Spleen (tissue), 11 donors: Measurements from ENCODE around the gene MBOAT7. TPM values are rescaled to one million over a fixed set of nuclear protein-coding genes. Genes with fewer than 3 reads are reported as not detected.
A peak's percentile ranks its signal among the peaks of the same experiment; 100 is the strongest.

ENCODE experiments used
- DNase-seq: peaks from one replicate; pipeline ENCODE4 v3.0.0-alpha.2; 2020
- H3K27ac ChIP-seq, 8 donors: fragments of 200-600 bp; sonication (generic) in 7 of 8; 1 replicate in 4 of 8; 2 replicates in 4 of 8; pipeline versions ENCODE4 v1.5.0 to v1.8.0; 2016 to 2021; ENCODE audit warnings: inconsistent platforms in 4 of 8, mild to moderate bottlenecking in 4 of 8, moderate library complexity in 1 of 8
- H3K27me3 ChIP-seq, 7 donors: fragments of 200-600 bp; sonication (generic) in 6 of 7; replicated peaks in 1 of 7; 1 replicate in 4 of 7; 2 replicates in 3 of 7; pipeline versions ENCODE4 v1.5.0 to v1.8.0; 2016 to 2021; ENCODE audit warnings: inconsistent platforms in 3 of 7, mild to moderate bottlenecking in 1 of 7
- H3K36me3 ChIP-seq, 6 donors: fragments of 200-600 bp; sonication (generic) in 5 of 6; 1 replicate in 4 of 6; 2 replicates in 2 of 6; pipeline versions ENCODE4 v1.5.0 to v1.8.0; 2016 to 2021; ENCODE audit warnings: inconsistent platforms in 2 of 6
- H3K4me1 ChIP-seq, 6 donors: fragments of 200-600 bp; sonication (generic) in 5 of 6; 1 replicate in 3 of 6; 2 replicates in 3 of 6; pipeline versions ENCODE4 v1.5.0 to v1.8.0; 2016 to 2021; ENCODE audit warnings: inconsistent platforms in 3 of 6
- H3K4me3 ChIP-seq, 8 donors: fragments of 200-600 bp; sonication (generic) in 7 of 8; 1 replicate in 4 of 8; 2 replicates in 4 of 8; pipeline versions ENCODE4 v1.5.0 to v1.8.0; 2016 to 2021; ENCODE audit warnings: inconsistent platforms in 4 of 8, mild to moderate bottlenecking in 4 of 8, moderate library complexity in 2 of 8
- H3K9me3 ChIP-seq, 8 donors: fragments of 200-600 bp; sonication (generic) in 7 of 8; 1 replicate in 4 of 8; 2 replicates in 4 of 8; pipeline versions ENCODE4 v1.5.0 to v1.8.0; 2016 to 2021; ENCODE audit warnings: inconsistent platforms in 4 of 8
- POLR2A ChIP-seq, 3 donors: fragments of 450-650 bp; IDR thresholded peaks; one replicate each; pipeline ENCODE4 v1.5.1; 2017; ENCODE audit warnings: antibody characterized with exemption in 3 of 3, mild to moderate bottlenecking in 1 of 3
- POLR2AphosphoS5 ChIP-seq, 3 donors: sonication (generic); formaldehyde crosslinking; IDR thresholded peaks; one replicate each; pipeline ENCODE4 v1.5.1; 2017; ENCODE audit warnings: antibody characterized with exemption in 3 of 3
- WGBS, 5 donors: extraction: QIAGEN DNeasy Blood & Tissue Kit in 3 of 5; methylation state at CpG; one replicate each; pipeline versions ENCODE4 v1.1.5 to v1.1.7; 2013 to 2018; 5-methylcytosine and 5-hydroxymethylcytosine counted together
- intact Hi-C: fragments of 100-400 bp; cut with DNase I; formaldehyde crosslinking; loops from one replicate; pipeline ENCODE4 v1.15.0; 2023; ENCODE audit warnings: low total_unique reads
- polyA plus RNA-seq, 3 donors: library from polyadenylated mRNA; stranded (reverse); fragments of 200-250 nt; gene quantifications; one replicate each; pipeline ENCODE4 v1.2.1, GENCODE V29; 2013
- total RNA-seq, 7 donors: library from RNA; depleted of rRNA in 3 of 7; stranded (reverse); fragments of >200 nt in 3 of 7; fragmentation: NEBNext Ultra II Directional in 4 of 7; extraction: Animal tissue kit (Norgen Biotek cat#: 25700) in 4 of 7; gene quantifications; one replicate each; pipeline versions ENCODE4 v1.1.0 to v1.2.1, GENCODE V29; 2016 to 2021
- TF ChIP-seq, protein P1 (sequence below), 11 experiments: fragments of 200-600 bp in 7 of 11; fragments of 450-650 bp in 4 of 11; sonication (generic) in 4 of 11; IDR thresholded peaks in 8 of 11; conservative IDR thresholded peaks in 3 of 11; 1 replicate in 7 of 11; 2 replicates in 4 of 11; pipeline versions ENCODE4 v1.4.0 to v1.8.0; 2016 to 2021; ENCODE audit warnings: antibody characterized with exemption in 11 of 11, inconsistent platforms in 4 of 11, mild to moderate bottlenecking in 1 of 11
- donor health status: healthy with polysubstance abuse.
- donor health status: DM: no; HTN: no; CAD: no; lungs with moderate emphysema.
- donor health status: DM: no; HTN: no; CAD: no.
- donor health status: Bipolar disorder and iron deficiency.
- donor health status: healthy.
- donor health status: DM: no; HTN: no; CAD: no.
- donor health status: DM: yes; HTN: yes; CAD: no.

The MBOAT7 gene
- total and polyA plus RNA-seq, 10 donors = 12.0 to 208 (median 82.9) TPM

DNA sequence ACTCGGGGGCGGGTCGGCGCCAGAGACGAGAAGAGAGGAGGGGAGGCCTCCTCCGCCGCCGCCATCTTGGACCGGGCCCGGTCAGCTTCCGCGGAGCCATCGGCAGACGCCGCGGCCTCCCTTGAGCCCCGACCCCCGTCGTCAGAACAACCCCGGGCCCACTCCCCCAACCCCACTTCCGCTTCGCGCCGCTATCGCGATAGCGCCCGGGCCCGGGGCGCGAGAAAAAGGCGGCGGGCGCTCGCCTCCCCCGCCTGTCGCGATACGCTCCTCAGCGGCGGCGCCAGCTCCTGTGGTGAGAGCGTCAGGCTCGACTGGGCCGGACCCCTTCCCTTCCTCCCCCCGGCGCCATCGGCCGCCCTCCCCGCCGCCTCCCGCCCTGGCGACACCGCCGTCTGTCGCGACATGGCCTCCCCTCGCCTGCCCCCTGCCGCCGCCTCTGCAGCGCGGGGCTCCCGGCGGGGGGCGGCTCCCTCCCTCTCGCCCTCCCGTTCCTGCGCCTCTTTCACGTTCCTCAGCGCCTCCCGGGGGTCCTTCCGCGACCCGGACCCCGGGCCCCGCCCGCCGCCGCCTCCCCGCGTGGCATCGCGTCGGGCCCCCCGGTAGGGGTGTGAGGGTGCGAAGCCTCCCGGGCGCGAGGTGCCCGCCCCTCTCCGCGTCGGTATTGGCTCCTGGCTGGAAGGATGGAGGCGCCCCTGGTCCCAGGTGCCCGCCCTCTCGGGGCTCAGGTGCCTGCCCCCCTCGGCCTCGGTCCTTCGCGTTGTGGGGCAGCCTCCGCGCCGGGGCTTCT, 51.5 kb downstream of the MBOAT7 start, which contains the start of gene CNOT3:
CNOT3 (plus strand) TSS at position 64 of the 790 bp plus-strand sequence. CDS start 5,217 bp downstream, outside the sequence.
- H3K4me3 ChIP-seq = peak within 1 kb of the TSS; percentile 73 to 97 (median 92)
- peak; percentile 89 for DNase-seq
- WGBS, 5 donors = 0 to 1% (median 1%) methylated on average over 19 to 103 of the region's 103 CpGs
- TF ChIP-seq, protein P1, sequence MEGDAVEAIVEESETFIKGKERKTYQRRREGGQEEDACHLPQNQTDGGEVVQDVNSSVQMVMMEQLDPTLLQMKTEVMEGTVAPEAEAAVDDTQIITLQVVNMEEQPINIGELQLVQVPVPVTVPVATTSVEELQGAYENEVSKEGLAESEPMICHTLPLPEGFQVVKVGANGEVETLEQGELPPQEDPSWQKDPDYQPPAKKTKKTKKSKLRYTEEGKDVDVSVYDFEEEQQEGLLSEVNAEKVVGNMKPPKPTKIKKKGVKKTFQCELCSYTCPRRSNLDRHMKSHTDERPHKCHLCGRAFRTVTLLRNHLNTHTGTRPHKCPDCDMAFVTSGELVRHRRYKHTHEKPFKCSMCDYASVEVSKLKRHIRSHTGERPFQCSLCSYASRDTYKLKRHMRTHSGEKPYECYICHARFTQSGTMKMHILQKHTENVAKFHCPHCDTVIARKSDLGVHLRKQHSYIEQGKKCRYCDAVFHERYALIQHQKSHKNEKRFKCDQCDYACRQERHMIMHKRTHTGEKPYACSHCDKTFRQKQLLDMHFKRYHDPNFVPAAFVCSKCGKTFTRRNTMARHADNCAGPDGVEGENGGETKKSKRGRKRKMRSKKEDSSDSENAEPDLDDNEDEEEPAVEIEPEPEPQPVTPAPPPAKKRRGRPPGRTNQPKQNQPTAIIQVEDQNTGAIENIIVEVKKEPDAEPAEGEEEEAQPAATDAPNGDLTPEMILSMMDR (IDR thresholded peaks at IDR 0.05 in 8 of 11, conservative IDR thresholded peaks at IDR 0.05 in 3 of 11) = peak in 1 of 11 experiments; percentile 32
- TF ChIP-seq POLR2A (IDR thresholded peaks at IDR 0.05) (peak in 1 of 3 donors; percentile 81), POLR2AphosphoS5 (IDR thresholded peaks at IDR 0.05) (peak; percentile 94 to 96 (median 95))
- H3K27me3 ChIP-seq = no peaks in the 10 kb centered on the region
- peaks cover 24 to 56% (median 50%) of the 10 kb centered on the region in 6 donors for H3K4me1 ChIP-seq
- peaks cover 0 to 47% (median 13%) of the 10 kb centered on the region in 6 donors for H3K36me3 ChIP-seq
- peak within 1 kb of the TSS; percentile 86 to 98 (median 96) for H3K27ac ChIP-seq
- intact Hi-C loops = no loop called here
- H3K9me3 ChIP-seq = no peaks in the 10 kb centered on the region

DNA sequence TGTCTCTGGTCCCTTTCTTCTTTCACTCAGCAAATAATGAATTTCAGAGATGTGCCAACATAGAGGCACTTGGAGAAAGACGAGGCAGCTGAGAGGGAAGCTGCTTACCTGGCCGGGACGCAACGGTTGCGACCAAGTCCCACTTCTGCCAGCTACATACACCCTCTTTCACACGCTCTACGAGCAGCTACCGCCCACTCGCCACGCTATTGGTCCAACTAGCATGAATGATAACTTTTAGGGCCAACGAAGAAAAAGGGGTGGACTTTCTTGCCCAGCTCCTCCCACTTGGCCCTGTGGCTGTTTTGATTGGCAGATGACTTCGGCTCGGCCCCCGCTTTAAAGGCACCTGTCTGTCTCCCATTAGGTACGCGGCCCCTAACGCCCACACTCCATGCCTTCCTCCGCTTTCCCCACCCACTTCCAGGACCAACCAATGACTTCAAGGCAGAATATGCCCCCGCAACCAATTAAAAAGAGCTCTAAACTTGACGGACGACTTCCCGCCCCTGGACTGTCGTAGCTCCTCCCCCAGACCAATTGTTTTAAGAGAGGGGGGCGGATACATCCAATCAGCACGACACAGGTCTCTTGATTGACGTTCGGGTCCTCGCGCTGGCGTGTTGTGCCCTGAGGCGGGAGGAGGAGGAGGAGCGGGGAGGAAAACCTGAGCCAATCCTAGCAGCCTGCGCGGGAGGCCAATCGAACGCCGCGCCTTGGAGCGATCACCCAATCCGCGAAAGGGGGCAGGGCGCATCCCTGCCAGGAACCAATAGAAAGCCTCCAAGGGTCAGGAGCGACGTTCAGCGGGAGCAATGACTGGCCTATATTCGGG, 52.3 kb downstream of the MBOAT7 start:
- 0 to 1% (median 0%) methylated on average over 30 to 46 of the region's 46 CpGs for WGBS, 5 donors
- TF ChIP-seq POLR2A (IDR thresholded peaks at IDR 0.05) (peak; percentile 44 to 73 (median 61)), POLR2AphosphoS5 (IDR thresholded peaks at IDR 0.05) (peak in 2 of 3 donors; percentile 88 to 89)
- TF ChIP-seq, protein P1 (IDR thresholded peaks at IDR 0.05 in 8 of 11, conservative IDR thresholded peaks at IDR 0.05 in 3 of 11) = peak in 2 of 11 experiments; percentile 12 to 14
- H3K9me3 ChIP-seq = no peaks in the 10 kb centered on the region
- peaks cover 24 to 55% (median 50%) of the 10 kb centered on the region in 6 donors for H3K4me1 ChIP-seq
- DNase-seq = peak; percentile 99
- peaks cover 0 to 47% (median 11%) of the 10 kb centered on the region in 6 donors for H3K36me3 ChIP-seq
- intact Hi-C loops = no loop called here
- peak overlapping the region; percentile 86 to 98 (median 96) for H3K27ac ChIP-seq
- no peaks in the 10 kb centered on the region for H3K27me3 ChIP-seq
- H3K4me3 ChIP-seq = peak overlapping the region; percentile 73 to 97 (median 92)

DNA sequence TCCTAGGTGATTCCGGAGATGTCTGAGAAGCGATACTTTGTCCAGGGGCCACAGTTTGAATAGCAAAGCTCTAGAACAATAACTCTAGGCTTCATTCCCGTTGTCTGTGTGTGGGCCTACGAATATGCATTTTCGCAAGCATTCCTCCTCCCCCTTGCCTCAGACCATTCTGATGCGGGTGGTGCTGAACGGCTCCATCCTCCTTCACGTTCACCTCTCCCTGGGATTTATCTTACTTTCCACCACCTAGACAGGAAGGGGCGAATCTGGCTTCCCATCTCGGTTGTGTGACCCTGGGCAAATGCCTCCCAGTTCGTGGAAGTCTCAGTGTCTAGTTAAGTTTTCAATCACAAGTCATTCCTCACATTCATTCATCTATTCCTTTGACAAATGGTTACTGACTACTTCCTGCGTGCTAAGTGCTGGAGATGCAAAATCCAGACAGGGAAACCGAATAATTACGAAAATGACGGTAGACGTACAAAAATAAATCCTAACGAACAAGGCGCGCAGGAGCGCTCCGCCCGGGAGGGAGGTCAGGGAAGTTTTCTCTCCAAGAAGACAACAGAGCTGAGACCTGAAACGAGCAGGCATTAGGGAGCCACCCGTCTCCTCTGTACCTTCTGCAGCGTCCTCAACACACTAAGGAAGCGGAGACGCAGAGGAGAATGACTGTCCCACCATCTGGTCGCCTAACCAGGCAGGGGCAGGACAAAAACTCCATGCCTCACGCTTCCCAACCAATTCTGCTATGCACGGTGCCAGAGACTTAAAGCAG, 53.1 kb downstream of the MBOAT7 start:
- no peaks in the 10 kb centered on the region for H3K9me3 ChIP-seq
- WGBS, 5 donors = 6 to 7% (median 7%) methylated on average over 28 to 30 of the region's 30 CpGs
- no peaks in the 10 kb centered on the region for H3K27me3 ChIP-seq
- DNase-seq = no peak
- peak overlapping the region; percentile 14 to 97 (median 48) for H3K4me3 ChIP-seq
- TF ChIP-seq, protein P1 (IDR thresholded peaks at IDR 0.05 in 8 of 11, conservative IDR thresholded peaks at IDR 0.05 in 3 of 11) = no peak
- TF ChIP-seq POLR2A (IDR thresholded peaks at IDR 0.05) = no peak
- TF ChIP-seq POLR2AphosphoS5 (IDR thresholded peaks at IDR 0.05) = no peak
- H3K4me1 ChIP-seq = peaks cover 24 to 47% (median 45%) of the 10 kb centered on the region in 6 donors
- H3K27ac ChIP-seq = peak overlapping the region in 7 of 8 donors; percentile 62 to 98 (median 82)
- intact Hi-C loops = no loop called here
- peaks cover 0 to 47% (median 19%) of the 10 kb centered on the region in 6 donors for H3K36me3 ChIP-seq
